Esophagus muscularis mucosa (tissue), 4 donors: Measurements from ENCODE around the gene KRT4. TPM values are rescaled to one million over a fixed set of nuclear protein-coding genes. Genes with fewer than 3 reads are reported as not detected.
"Not testable (repeated sequence)": the region's sequence is repeated elsewhere in the genome, so short reads cannot be mapped to it uniquely, and the experiment has no call there.

ENCODE experiments used
- DNase-seq: peaks from one replicate; pipeline ENCODE4 v3.0.0-alpha.2; 2017; ENCODE audit errors: extremely low spot score
- H3K27ac ChIP-seq, 4 donors: fragments of 200-600 bp; sonication (generic); replicated peaks in 1 of 4; 1 replicate in 3 of 4; 2 replicates in 1 of 4; pipeline ENCODE4 v1.5.1; 2016 to 2019; ENCODE audit warnings: mild to moderate bottlenecking in 1 of 4
- H3K27me3 ChIP-seq, 4 donors: fragments of 200-600 bp; sonication (generic); one replicate each; pipeline versions ENCODE4 v1.5.1 to v1.6.0; 2016 to 2019
- H3K36me3 ChIP-seq, 4 donors: fragments of 200-600 bp; sonication (generic); one replicate each; pipeline ENCODE4 v1.5.1; 2016 to 2019
- H3K4me1 ChIP-seq, 4 donors: fragments of 200-600 bp; sonication (generic); one replicate each; pipeline ENCODE4 v1.5.1; 2016 to 2019
- H3K4me3 ChIP-seq, 4 donors: fragments of 200-600 bp; sonication (generic); 1 replicate in 2 of 4; 2 replicates in 2 of 4; pipeline ENCODE4 v1.5.1; 2016 to 2019; ENCODE audit warnings: mild to moderate bottlenecking in 4 of 4, moderate library complexity in 1 of 4
- H3K9me3 ChIP-seq, 4 donors: fragments of 200-600 bp; sonication (generic); 1 replicate in 3 of 4; 2 replicates in 1 of 4; pipeline ENCODE4 v1.5.1; 2016 to 2019
- EP300 ChIP-seq: sonication (generic); formaldehyde crosslinking; IDR thresholded peaks from one replicate; pipeline ENCODE4 v1.6.1; 2017; ENCODE audit warnings: antibody characterized with exemption
- POLR2A ChIP-seq: fragments of 450-650 bp; IDR thresholded peaks from one replicate; pipeline ENCODE4 v1.6.1; 2017; ENCODE audit warnings: antibody characterized with exemption, moderate library complexity, mild to moderate bottlenecking, low read depth
- POLR2AphosphoS5 ChIP-seq, 2 donors: sonication (generic); formaldehyde crosslinking; IDR thresholded peaks; one replicate each; pipeline ENCODE4 v1.6.1; 2017; ENCODE audit warnings: antibody characterized with exemption in 2 of 2
- WGBS: methylation state at CpG from one replicate; pipeline ENCODE4 v1.1.5; 2018; 5-methylcytosine and 5-hydroxymethylcytosine counted together
- intact Hi-C: fragments of 100-400 bp; cut with DNase I; formaldehyde crosslinking; loops from one replicate; pipeline ENCODE4 v1.15.1; 2023
- total RNA-seq, 4 donors: library from RNA; depleted of rRNA; stranded (reverse); fragments of >200 nt; gene quantifications; one replicate each; pipeline versions ENCODE4 v1.1.0 to v1.2.1, GENCODE V29; 2016
- TF ChIP-seq, protein P1 (sequence below), 3 experiments: fragments of 200-600 bp in 2 of 3; fragments of 450-650 bp in 1 of 3; sonication (generic) in 2 of 3; IDR thresholded peaks; one replicate each; pipeline ENCODE4 v1.5.1; 2017 to 2019; ENCODE audit warnings: antibody characterized with exemption in 3 of 3, mild to moderate bottlenecking in 2 of 3, moderate library complexity in 1 of 3

KRT4 gene
- total RNA-seq, 4 donors from 2014 or later = 0.13 to 5.4 (median 0.20) TPM

GRCh38 chr12:52796839-52797528 is 16.9 kb downstream of the KRT4 start:
- intact Hi-C loops = no loop called here
- Histone ChIP-seq H3K36me3 (no peaks in the 10 kb centered on the region), H3K4me1 (peaks cover 0 to 9% (median 3%) of the 10 kb centered on the region in 4 donors), H3K27ac (no peak overlapping the region), H3K9me3 (no peaks in the 10 kb centered on the region), H3K27me3 (peaks cover 0 to 18% (median 0%) of the 10 kb centered on the region in 4 donors), H3K4me3 (no peak overlapping the region)
- DNase-seq = no peak
- TF ChIP-seq POLR2AphosphoS5 (IDR thresholded peaks at IDR 0.05) = no peak
- no peak for TF ChIP-seq EP300
- no peak for TF ChIP-seq POLR2A
- TF ChIP-seq, protein P1, sequence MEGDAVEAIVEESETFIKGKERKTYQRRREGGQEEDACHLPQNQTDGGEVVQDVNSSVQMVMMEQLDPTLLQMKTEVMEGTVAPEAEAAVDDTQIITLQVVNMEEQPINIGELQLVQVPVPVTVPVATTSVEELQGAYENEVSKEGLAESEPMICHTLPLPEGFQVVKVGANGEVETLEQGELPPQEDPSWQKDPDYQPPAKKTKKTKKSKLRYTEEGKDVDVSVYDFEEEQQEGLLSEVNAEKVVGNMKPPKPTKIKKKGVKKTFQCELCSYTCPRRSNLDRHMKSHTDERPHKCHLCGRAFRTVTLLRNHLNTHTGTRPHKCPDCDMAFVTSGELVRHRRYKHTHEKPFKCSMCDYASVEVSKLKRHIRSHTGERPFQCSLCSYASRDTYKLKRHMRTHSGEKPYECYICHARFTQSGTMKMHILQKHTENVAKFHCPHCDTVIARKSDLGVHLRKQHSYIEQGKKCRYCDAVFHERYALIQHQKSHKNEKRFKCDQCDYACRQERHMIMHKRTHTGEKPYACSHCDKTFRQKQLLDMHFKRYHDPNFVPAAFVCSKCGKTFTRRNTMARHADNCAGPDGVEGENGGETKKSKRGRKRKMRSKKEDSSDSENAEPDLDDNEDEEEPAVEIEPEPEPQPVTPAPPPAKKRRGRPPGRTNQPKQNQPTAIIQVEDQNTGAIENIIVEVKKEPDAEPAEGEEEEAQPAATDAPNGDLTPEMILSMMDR (IDR thresholded peaks at IDR 0.05) = no peak
- WGBS = 80% methylated on average over 1 of the region's 3 CpGs

DNA sequence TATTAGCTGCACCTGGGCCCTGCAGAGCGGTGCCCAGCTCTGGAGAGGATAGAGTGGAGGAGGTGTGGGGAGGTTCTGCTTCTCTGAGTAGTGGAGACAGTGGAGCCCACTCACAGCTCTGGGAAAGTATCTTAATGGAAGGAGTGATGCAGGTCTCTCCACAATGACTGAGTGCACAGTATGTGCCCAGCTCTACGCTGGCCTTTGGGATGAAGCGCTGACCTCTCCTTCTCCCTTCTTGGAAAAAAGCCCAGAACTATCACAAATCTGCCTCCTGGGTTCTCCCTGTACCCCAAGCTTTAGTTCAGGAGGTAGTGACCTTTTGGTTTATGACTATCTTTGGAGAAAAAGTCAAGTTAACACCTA is 17.5 kb downstream of the KRT4 start:
- TF ChIP-seq POLR2AphosphoS5 (IDR thresholded peaks at IDR 0.05) = no peak
- TF ChIP-seq POLR2A = no peak
- TF ChIP-seq, protein P1 (IDR thresholded peaks at IDR 0.05) = no peak
- TF ChIP-seq EP300 = no peak
- peaks cover 0 to 23% (median 3%) of the 10 kb centered on the region in 4 donors for H3K27me3 ChIP-seq
- no peaks in the 10 kb centered on the region for H3K9me3 ChIP-seq
- H3K4me1 ChIP-seq = peaks cover 0 to 9% (median 3%) of the 10 kb centered on the region in 4 donors
- no peak overlapping the region for H3K27ac ChIP-seq
- 96% methylated on average over 2 of the region's 3 CpGs for WGBS
- DNase-seq = no peak
- intact Hi-C loops = no loop called here
- H3K4me3 ChIP-seq = no peak overlapping the region
- H3K36me3 ChIP-seq = no peaks in the 10 kb centered on the region

- peaks cover 0 to 29% (median 5%) of the 10 kb centered on the region in 4 donors for H3K27me3 ChIP-seq
- WGBS = 93% methylated on average over 15 of the region's 17 CpGs
- TF ChIP-seq EP300 (no peak), POLR2AphosphoS5 (IDR thresholded peaks at IDR 0.05) (no peak), POLR2A (no peak)
- TF ChIP-seq, protein P1 (IDR thresholded peaks at IDR 0.05) = no peak
- H3K9me3 ChIP-seq = no peaks in the 10 kb centered on the region
- DNase-seq = no peak
- H3K27ac ChIP-seq = no peak within 1 kb of the TSS
- peaks cover 0 to 6% (median 3%) of the 10 kb centered on the region in 4 donors for H3K4me1 ChIP-seq
- intact Hi-C loops = no loop called here
- no peak within 1 kb of the TSS for H3K4me3 ChIP-seq
- H3K36me3 ChIP-seq = no peaks in the 10 kb centered on the region
Observed at GRCh38 chr12:52795694-52796428, 18.1 kb downstream of the KRT4 start, which contains the start of gene KRT3. Gene KRT3 (minus strand): TSS chr12:52796117. CDS start chr12:52796042, 75 bp downstream.

- H3K4me1 ChIP-seq, H3K36me3 ChIP-seq, H3K27ac ChIP-seq, intact Hi-C loops, H3K9me3 ChIP-seq, DNase-seq, H3K4me3 ChIP-seq: not testable (repeated sequence)
- peaks cover 0 to 35% (median 6%) of the 10 kb centered on the region in 4 donors for H3K27me3 ChIP-seq
- WGBS = no CpG with 5 or more reads among the region's 2 CpGs
Observed at GRCh38 chr12:52795332-52795674, 18.6 kb downstream of the KRT4 start.

DNA sequence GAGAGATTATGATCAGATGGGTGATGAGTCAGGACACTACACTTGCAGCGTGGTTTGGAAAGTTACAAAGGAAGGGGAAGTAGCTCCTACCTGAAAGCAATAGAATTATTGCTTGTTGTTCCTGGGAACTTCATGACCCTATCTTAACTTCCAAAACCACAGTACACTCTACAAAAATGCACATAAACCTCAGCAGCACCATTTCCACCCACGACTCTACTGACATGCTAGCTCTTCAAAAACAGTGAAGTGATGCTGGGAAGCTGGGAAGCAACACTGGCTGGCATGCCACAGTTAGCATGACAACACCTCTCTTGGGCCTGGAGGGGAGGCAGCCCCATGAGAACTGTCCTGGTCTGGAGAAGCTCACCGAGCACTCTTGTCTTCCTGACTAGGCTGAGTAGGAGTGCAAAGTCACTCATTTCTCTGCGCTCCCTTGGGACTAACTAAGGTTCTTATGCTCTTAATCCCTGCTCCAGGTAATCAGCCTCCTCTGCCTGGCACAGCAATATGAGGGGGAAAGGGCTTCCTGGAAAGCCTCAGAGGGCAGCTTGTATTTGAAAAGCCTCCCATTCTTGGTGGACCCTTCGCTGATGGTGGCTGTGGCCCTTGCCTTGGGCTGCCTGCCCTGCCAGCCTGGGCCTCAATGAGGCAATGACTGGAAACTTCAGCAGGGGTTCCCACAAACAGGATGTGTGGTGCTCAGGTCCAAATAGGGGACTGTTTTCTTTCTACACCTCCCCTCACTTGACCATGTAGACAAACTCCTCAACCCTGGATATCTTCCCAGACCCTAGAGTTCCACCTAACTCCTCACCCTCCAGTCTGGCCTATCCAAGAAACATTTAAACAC is 19.2 kb downstream of the KRT4 start:
- Histone ChIP-seq H3K9me3 (no peaks in the 10 kb centered on the region), H3K27me3 (peaks cover 0 to 41% (median 9%) of the 10 kb centered on the region in 4 donors), H3K27ac (no peak overlapping the region), H3K4me3 (no peak overlapping the region), H3K36me3 (no peaks in the 10 kb centered on the region), H3K4me1 (peaks cover 0 to 7% (median 6%) of the 10 kb centered on the region in 4 donors)
- DNase-seq = no peak
- intact Hi-C loops = no loop called here
- WGBS = 90% methylated on average over 5 of the region's 5 CpGs
- no peak for TF ChIP-seq EP300
- TF ChIP-seq, protein P1 (IDR thresholded peaks at IDR 0.05) = no peak
- TF ChIP-seq POLR2AphosphoS5 (IDR thresholded peaks at IDR 0.05) = no peak
- no peak for TF ChIP-seq POLR2A
